Neural progenitor cell (in vitro differentiated cells): ENCODE results near the gene AP1M1. TPM values are rescaled to one million over a fixed set of nuclear protein-coding genes. Genes with fewer than 3 reads are reported as not detected.

Experiments
- DNase-seq: peaks from one replicate; pipeline ENCODE4 v3.0.0-alpha.2; 2016; ENCODE audit warnings: low spot score
- H2AFZ ChIP-seq: fragments of 200-600 bp; sonication (generic); replicated peaks from 2 replicates; pipeline ENCODE4 v1.6.1; 2016; ENCODE audit warnings: antibody characterized with exemption
- H3F3A ChIP-seq: fragments of 200-600 bp; sonication (generic); 2 replicates; pipeline ENCODE4 v1.6.1; 2016; ENCODE audit warnings: antibody characterized with exemption, low read depth
- H3K27ac ChIP-seq: fragments of 200-600 bp; sonication (generic); 2 replicates; pipeline ENCODE4 v1.5.1; 2016; ENCODE audit warnings: mild to moderate bottlenecking
- H3K27me3 ChIP-seq: fragments of 200-600 bp; sonication (generic); 2 replicates; pipeline ENCODE4 v1.6.1; 2016; ENCODE audit warnings: mild to moderate bottlenecking, moderate library complexity
- H3K36me3 ChIP-seq: fragments of 200-600 bp; sonication (generic); 2 replicates; pipeline ENCODE4 v1.5.1; 2016
- H3K4me1 ChIP-seq: fragments of 200-600 bp; sonication (generic); 2 replicates; pipeline ENCODE4 v1.6.1; 2016; ENCODE audit warnings: mixed run types
- H3K4me2 ChIP-seq: fragments of 200-600 bp; sonication (generic); 2 replicates; pipeline ENCODE4 v1.6.1; 2016
- H3K4me3 ChIP-seq: fragments of 200-600 bp; sonication (generic); 2 replicates; pipeline ENCODE4 v1.5.1; 2016
- H3K79me2 ChIP-seq: fragments of 200-600 bp; sonication (generic); 2 replicates; pipeline ENCODE4 v1.6.1; 2016; ENCODE audit warnings: low read depth
- H3K9ac ChIP-seq: fragments of 200-600 bp; sonication (generic); 2 replicates; pipeline ENCODE4 v1.6.1; 2016
- H3K9me3 ChIP-seq: fragments of 200-600 bp; sonication (generic); 2 replicates; pipeline ENCODE4 v1.5.1; 2016; ENCODE audit warnings: low read depth
- H4K20me1 ChIP-seq: fragments of 200-600 bp; sonication (generic); 2 replicates; pipeline ENCODE4 v1.6.1; 2016; ENCODE audit warnings: low read depth
- H3K27ac Mint-ChIP-seq: 3 replicates; pipeline ENCODE4 v1.8.0; 2021; ENCODE audit warnings: mixed read lengths
- H3K27me3 Mint-ChIP-seq: 2 replicates; pipeline ENCODE4 v1.8.0; 2022; ENCODE audit warnings: low read depth, mild to moderate bottlenecking, inconsistent platforms, moderate library complexity, mixed read lengths; ENCODE audit not compliant: insufficient read depth
- H3K36me3 Mint-ChIP-seq: 3 replicates; pipeline ENCODE4 v1.8.0; 2021; ENCODE audit warnings: mixed read lengths
- H3K4me1 Mint-ChIP-seq: 3 replicates; pipeline ENCODE4 v1.8.0; 2021; ENCODE audit warnings: mixed read lengths
- H3K4me3 Mint-ChIP-seq: 3 replicates; pipeline ENCODE4 v1.8.0; 2021; ENCODE audit warnings: mild to moderate bottlenecking, moderate library complexity, mixed read lengths
- H3K9me3 Mint-ChIP-seq: 3 replicates; pipeline ENCODE4 v1.8.0; 2020; ENCODE audit warnings: mixed read lengths
- EZH2 ChIP-seq: fragments of 200-600 bp; sonication (generic); IDR thresholded peaks from 2 replicates; pipeline ENCODE4 v1.6.1; 2017; ENCODE audit warnings: antibody characterized with exemption, mild to moderate bottlenecking, moderate library complexity
- EZH2phosphoT487 ChIP-seq: fragments of 200-600 bp; sonication (generic); IDR thresholded peaks from 2 replicates; pipeline ENCODE4 v1.6.1; 2017; ENCODE audit warnings: antibody characterized with exemption
- total RNA-seq: library from RNA; depleted of rRNA; stranded (reverse); fragments of >200 nt; gene quantifications from 2 replicates; pipeline ENCODE4 v1.2.3, GENCODE V29; 2015; ENCODE audit warnings: low replicate concordance
- TF ChIP-seq, protein P1 (sequence below): fragments of 200-600 bp; sonication (generic); IDR thresholded peaks from 2 replicates; pipeline ENCODE4 v1.5.1; 2017; ENCODE audit warnings: antibody characterized with exemption, mild to moderate bottlenecking

Gene AP1M1
- total RNA-seq, 1 donor from 2014 or later: 26.5 TPM

DNA sequence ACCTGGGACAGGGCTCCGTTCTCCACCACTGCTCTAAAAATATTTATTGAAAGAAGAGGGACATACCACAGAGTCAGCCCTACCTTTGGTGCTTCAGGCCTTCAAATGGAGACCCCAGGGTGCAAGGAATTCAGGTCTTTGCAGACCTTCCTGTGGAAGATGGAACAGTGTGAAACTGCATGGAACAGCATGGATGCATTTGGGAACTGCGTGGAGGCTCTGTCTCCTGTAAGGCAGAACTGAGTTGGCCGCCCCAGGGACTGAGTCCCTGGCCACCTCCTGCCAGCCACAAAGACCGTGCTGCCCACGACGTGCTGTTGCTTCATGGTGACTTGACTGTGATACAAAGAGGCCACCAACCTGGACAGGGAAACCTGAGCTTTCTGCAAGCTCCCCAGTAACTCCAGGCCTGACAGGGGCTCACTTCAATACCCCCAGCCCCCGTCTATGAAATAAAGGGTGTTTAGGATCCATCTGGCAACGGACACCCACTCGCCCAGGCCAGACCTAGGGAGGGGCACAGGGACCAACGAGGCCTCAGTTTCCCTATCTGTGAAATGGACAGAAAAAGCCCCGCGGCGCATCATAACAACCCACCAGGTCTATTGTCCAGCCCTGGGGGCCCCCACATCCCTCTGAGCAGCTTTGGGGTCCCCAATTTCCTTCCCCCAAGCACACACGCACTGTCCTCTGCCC is 68.3 kb downstream of the AP1M1 start:
- no peaks in the 10 kb centered on the region for H3K36me3 ChIP-seq
- Mint-ChIP-seq H3K27ac (no peak overlapping the region), H3K4me3 (peak overlapping the region; percentile 42), H3K27me3 (peaks cover 7% of the 10 kb centered on the region), H3K9me3 (no peaks in the 10 kb centered on the region), H3K4me1 (no peaks in the 10 kb centered on the region), H3K36me3 (no peaks in the 10 kb centered on the region)
- TF ChIP-seq EZH2phosphoT487: no peak
- no peak for TF ChIP-seq EZH2
- TF ChIP-seq, protein P1, sequence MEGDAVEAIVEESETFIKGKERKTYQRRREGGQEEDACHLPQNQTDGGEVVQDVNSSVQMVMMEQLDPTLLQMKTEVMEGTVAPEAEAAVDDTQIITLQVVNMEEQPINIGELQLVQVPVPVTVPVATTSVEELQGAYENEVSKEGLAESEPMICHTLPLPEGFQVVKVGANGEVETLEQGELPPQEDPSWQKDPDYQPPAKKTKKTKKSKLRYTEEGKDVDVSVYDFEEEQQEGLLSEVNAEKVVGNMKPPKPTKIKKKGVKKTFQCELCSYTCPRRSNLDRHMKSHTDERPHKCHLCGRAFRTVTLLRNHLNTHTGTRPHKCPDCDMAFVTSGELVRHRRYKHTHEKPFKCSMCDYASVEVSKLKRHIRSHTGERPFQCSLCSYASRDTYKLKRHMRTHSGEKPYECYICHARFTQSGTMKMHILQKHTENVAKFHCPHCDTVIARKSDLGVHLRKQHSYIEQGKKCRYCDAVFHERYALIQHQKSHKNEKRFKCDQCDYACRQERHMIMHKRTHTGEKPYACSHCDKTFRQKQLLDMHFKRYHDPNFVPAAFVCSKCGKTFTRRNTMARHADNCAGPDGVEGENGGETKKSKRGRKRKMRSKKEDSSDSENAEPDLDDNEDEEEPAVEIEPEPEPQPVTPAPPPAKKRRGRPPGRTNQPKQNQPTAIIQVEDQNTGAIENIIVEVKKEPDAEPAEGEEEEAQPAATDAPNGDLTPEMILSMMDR: no peak
- H3K27ac ChIP-seq: no peak overlapping the region
- no peak overlapping the region for H2AFZ ChIP-seq
- H3K4me3 ChIP-seq: no peak overlapping the region
- H3K4me2 ChIP-seq: no peak overlapping the region
- H3K79me2 ChIP-seq: no peaks in the 10 kb centered on the region
- no peaks in the 10 kb centered on the region for H3K27me3 ChIP-seq
- H3K9me3 ChIP-seq: no peaks in the 10 kb centered on the region
- no peaks in the 10 kb centered on the region for H3K4me1 ChIP-seq
- no peaks in the 10 kb centered on the region for H4K20me1 ChIP-seq
- no peak for DNase-seq
- H3K9ac ChIP-seq: no peak overlapping the region
- H3F3A ChIP-seq: no peaks in the 10 kb centered on the region

DNA sequence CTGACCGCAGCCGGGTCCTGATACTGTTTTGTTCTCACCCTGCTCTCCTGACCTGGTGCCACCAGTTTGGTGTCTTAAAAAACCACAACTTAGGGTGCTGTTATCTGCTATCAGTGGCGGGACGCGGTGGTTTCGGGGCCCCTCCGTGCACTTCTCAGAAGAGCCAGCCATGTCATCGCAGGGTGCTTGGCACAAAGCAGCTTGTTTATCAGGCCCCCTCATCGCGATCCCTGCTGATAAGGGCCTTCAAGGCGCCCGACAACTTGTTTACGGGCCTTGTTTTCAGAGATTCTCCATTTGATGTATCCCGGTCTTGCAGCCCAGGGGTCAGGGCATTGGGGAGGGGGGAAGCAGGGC is 68.9 kb downstream of the AP1M1 start:
- Mint-ChIP-seq H3K9me3 (no peaks in the 10 kb centered on the region), H3K27ac (no peak overlapping the region)
- H2AFZ ChIP-seq: no peak overlapping the region

DNA sequence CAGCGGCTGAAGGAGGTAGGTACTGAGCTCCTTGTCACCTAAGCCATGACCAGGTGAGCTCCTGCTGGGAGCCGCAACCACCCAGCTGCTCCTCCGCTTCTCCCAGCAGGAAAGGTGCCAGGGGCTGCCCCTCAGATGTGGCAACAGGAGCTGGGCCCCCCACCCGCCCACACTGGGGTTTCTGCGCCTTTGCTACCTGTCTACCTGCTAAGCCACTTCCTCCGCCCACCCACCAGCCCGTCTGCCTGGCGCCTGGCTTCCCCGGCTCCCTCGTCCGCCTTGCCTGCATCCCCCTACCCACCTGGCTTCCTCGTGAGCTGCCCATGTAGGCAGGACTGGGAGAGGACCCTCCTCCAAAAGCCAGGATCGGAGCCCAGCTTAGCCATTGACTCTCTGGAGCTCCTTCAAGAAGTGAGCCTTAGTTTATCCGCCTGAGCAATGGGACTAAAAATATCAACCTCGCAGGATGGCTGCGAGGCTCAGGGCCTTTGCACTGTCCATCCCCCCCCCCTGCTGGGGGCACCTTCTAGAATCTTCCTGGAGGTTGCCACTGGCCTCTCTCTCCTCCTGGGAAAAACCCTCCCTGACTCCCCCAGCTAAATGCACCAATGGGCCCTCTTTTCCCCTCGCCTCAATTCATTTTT is 71.1 kb downstream of the AP1M1 start:
- Histone ChIP-seq H3K27ac (no peak overlapping the region), H3K79me2 (no peaks in the 10 kb centered on the region), H4K20me1 (no peaks in the 10 kb centered on the region), H2AFZ (no peak overlapping the region), H3K36me3 (no peaks in the 10 kb centered on the region), H3K9ac (no peak overlapping the region), H3K4me1 (no peaks in the 10 kb centered on the region), H3K27me3 (no peaks in the 10 kb centered on the region), H3K4me2 (no peak overlapping the region), H3F3A (no peaks in the 10 kb centered on the region), H3K4me3 (no peak overlapping the region), H3K9me3 (no peaks in the 10 kb centered on the region)
- Mint-ChIP-seq H3K27me3 (peaks cover 5% of the 10 kb centered on the region), H3K4me1 (peaks cover 10% of the 10 kb centered on the region), H3K36me3 (no peaks in the 10 kb centered on the region), H3K4me3 (no peak overlapping the region), H3K9me3 (no peaks in the 10 kb centered on the region), H3K27ac (no peak overlapping the region)
- DNase-seq: no peak
- TF ChIP-seq, protein P1: no peak
- TF ChIP-seq EZH2: no peak
- no peak for TF ChIP-seq EZH2phosphoT487

More for the DNA sequence above, 68.9 kb downstream of the AP1M1 start:
- H3K36me3 ChIP-seq: no peaks in the 10 kb centered on the region
- Mint-ChIP-seq H3K27me3 (peaks cover 7% of the 10 kb centered on the region), H3K4me1 (no peaks in the 10 kb centered on the region), H3K4me3 (peak overlapping the region; percentile 42), H3K36me3 (no peaks in the 10 kb centered on the region)
- no peaks in the 10 kb centered on the region for H3F3A ChIP-seq
- H3K79me2 ChIP-seq: no peaks in the 10 kb centered on the region
- H3K4me2 ChIP-seq: no peak overlapping the region
- no peak overlapping the region for H3K27ac ChIP-seq
- DNase-seq: no peak
- no peaks in the 10 kb centered on the region for H3K4me1 ChIP-seq
- no peak overlapping the region for H3K4me3 ChIP-seq
- no peaks in the 10 kb centered on the region for H4K20me1 ChIP-seq
- H3K27me3 ChIP-seq: no peaks in the 10 kb centered on the region
- H3K9ac ChIP-seq: no peak overlapping the region
- H3K9me3 ChIP-seq: no peaks in the 10 kb centered on the region
- TF ChIP-seq, protein P1: no peak
- no peak for TF ChIP-seq EZH2
- TF ChIP-seq EZH2phosphoT487: no peak
